Psoas muscle (tissue), 8 donors: ENCODE data around the gene SVOPL. TPM values are rescaled to one million over a fixed set of nuclear protein-coding genes. Genes with fewer than 3 reads are reported as not detected.
"Not testable (repeated sequence)": the region's sequence is repeated elsewhere in the genome, so short reads cannot be mapped to it uniquely, and the experiment has no call there.

Experiments used
- ATAC-seq, 4 donors: fragments of 200-7000 bp; cut with Tn5 transposase; one replicate each; pipeline ENCODE4 v1.9.1; 2020; ENCODE audit warnings: moderate library complexity in 3 of 4, mild to moderate bottlenecking in 2 of 4
- DNase-seq, 2 donors: peaks; one replicate each; pipeline ENCODE4 v3.0.0-alpha.2; 2020
- H3K27ac ChIP-seq: fragments of 200-600 bp; one replicate; pipeline ENCODE4 v1.8.0; 2022
- H3K27me3 ChIP-seq, 3 donors: fragments of 200-600 bp in 1 of 3; one replicate each; pipeline versions ENCODE4 v1.6.1 to v1.8.0; 2013 to 2022; ENCODE audit warnings: low read length in 2 of 3, mild to moderate bottlenecking in 2 of 3, moderate library complexity in 1 of 3; ENCODE audit not compliant: insufficient read depth in 3 of 3
- H3K36me3 ChIP-seq, 2 donors: fragments of 200-600 bp in 1 of 2; one replicate each; pipeline versions ENCODE4 v1.6.1 to v1.8.0; 2013 to 2022; ENCODE audit warnings: low read depth in 1 of 2, mild to moderate bottlenecking in 1 of 2, moderate library complexity in 1 of 2; ENCODE audit not compliant: insufficient read depth in 1 of 2
- H3K4me1 ChIP-seq: fragments of 200-600 bp; one replicate; pipeline ENCODE4 v1.8.0; 2022
- H3K4me3 ChIP-seq: fragments of 200-600 bp; one replicate; pipeline ENCODE4 v1.8.0; 2022; ENCODE audit warnings: mild to moderate bottlenecking
- H3K9me3 ChIP-seq: fragments of 200-600 bp; one replicate; pipeline ENCODE4 v1.8.0; 2022
- WGBS, 3 donors: extraction: QIAGEN DNeasy Blood & Tissue Kit; methylation state at CpG; one replicate each; pipeline versions ENCODE4 v1.1.6 to v1.1.7; 2013; 5-methylcytosine and 5-hydroxymethylcytosine counted together
- intact Hi-C, 2 donors: fragments of 100-400 bp; cut with DNase I; formaldehyde crosslinking; loops; one replicate each; pipeline versions ENCODE4 v1.11.0 to v1.14.2; 2022
- polyA plus RNA-seq, 3 donors: library from polyadenylated mRNA; stranded (reverse); fragments of 200-250 nt; gene quantifications; one replicate each; pipeline ENCODE4 v1.2.3, GENCODE V29; 2013
- total RNA-seq, 4 donors: library from RNA; stranded (reverse); fragmentation: NEBNext Ultra II Directional in 2 of 4; extraction: Animal tissue kit (Norgen Biotek cat#: 25700) in 2 of 4; gene quantifications; one replicate each; pipeline versions ENCODE4 v1.2.1 to v1.2.4, GENCODE V29; 2021 to 2023
- TF ChIP-seq, protein P1 (sequence below): fragments of 200-600 bp; IDR thresholded peaks from one replicate; pipeline ENCODE4 v1.8.0; 2022; ENCODE audit warnings: antibody characterized with exemption
- donor health status: healthy with polysubstance abuse.
- donor health status: DM: no; HTN: no; CAD: no; lungs with moderate emphysema.
- donor health status: Bipolar disorder and iron deficiency.
- donor health status: healthy.
- donor health status: DM: yes; HTN: yes; CAD: no.
- donor health status: DM: no; HTN: no; CAD: no.
- donor health status: DM: no; HTN: no; CAD: no.
- donor health status: DM: yes; HTN: yes; CAD: no.

SVOPL gene
- total and polyA plus RNA-seq, 7 donors, result 0.01 TPM; not detected in 6

GRCh38 chr7:138699661-138700060 is 1.5 kb downstream of the SVOPL start:
- Histone ChIP-seq H3K27ac (no peak overlapping the region), H3K36me3 (no peaks in the 10 kb centered on the region), H3K4me1 (no peaks in the 10 kb centered on the region), H3K27me3 (no peaks in the 10 kb centered on the region), H3K4me3 (no peak overlapping the region), H3K9me3 (no peaks in the 10 kb centered on the region)
- no peak for ATAC-seq
- intact Hi-C loops, result no loop called here
- no peak for DNase-seq
- TF ChIP-seq, protein P1, sequence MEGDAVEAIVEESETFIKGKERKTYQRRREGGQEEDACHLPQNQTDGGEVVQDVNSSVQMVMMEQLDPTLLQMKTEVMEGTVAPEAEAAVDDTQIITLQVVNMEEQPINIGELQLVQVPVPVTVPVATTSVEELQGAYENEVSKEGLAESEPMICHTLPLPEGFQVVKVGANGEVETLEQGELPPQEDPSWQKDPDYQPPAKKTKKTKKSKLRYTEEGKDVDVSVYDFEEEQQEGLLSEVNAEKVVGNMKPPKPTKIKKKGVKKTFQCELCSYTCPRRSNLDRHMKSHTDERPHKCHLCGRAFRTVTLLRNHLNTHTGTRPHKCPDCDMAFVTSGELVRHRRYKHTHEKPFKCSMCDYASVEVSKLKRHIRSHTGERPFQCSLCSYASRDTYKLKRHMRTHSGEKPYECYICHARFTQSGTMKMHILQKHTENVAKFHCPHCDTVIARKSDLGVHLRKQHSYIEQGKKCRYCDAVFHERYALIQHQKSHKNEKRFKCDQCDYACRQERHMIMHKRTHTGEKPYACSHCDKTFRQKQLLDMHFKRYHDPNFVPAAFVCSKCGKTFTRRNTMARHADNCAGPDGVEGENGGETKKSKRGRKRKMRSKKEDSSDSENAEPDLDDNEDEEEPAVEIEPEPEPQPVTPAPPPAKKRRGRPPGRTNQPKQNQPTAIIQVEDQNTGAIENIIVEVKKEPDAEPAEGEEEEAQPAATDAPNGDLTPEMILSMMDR, result no peak
- WGBS, 3 donors, result 82 to 84% (median 83%) methylated on average over 9 of the region's 9 CpGs

- intact Hi-C loops, result no loop called here
- WGBS, 3 donors, result 88 to 93% (median 90%) methylated on average over 7 of the region's 7 CpGs
Measured at GRCh38 chr7:138698281-138698680, 2.9 kb downstream of the SVOPL start.

GRCh38 chr7:138697535-138698182 is 3.5 kb downstream of the SVOPL start:
- Histone ChIP-seq H3K4me3 (no peak overlapping the region), H3K9me3 (no peaks in the 10 kb centered on the region), H3K36me3 (no peaks in the 10 kb centered on the region), H3K27me3 (no peaks in the 10 kb centered on the region), H3K4me1 (no peaks in the 10 kb centered on the region), H3K27ac (no peak overlapping the region)
- TF ChIP-seq, protein P1, result no peak
- no peak for DNase-seq
- ATAC-seq, result no peak
- intact Hi-C loops, result no loop called here
- 59 to 78% (median 77%) methylated on average over 2 of the region's 2 CpGs for WGBS, 3 donors

More at GRCh38 chr7:138698281-138698680, 2.9 kb downstream of the SVOPL start:
- no peaks in the 10 kb centered on the region for H3K36me3 ChIP-seq
- no peak overlapping the region for H3K4me3 ChIP-seq
- no peak overlapping the region for H3K27ac ChIP-seq
- H3K27me3 ChIP-seq, result no peaks in the 10 kb centered on the region
- no peaks in the 10 kb centered on the region for H3K9me3 ChIP-seq
- DNase-seq (no peak), ATAC-seq (no peak)
- H3K4me1 ChIP-seq, result no peaks in the 10 kb centered on the region
- TF ChIP-seq, protein P1, result no peak

GRCh38 chr7:138695776-138696175 is 5.4 kb downstream of the SVOPL start:
- H3K4me3 ChIP-seq, H3K27ac ChIP-seq, H3K9me3 ChIP-seq, H3K27me3 ChIP-seq, H3K36me3 ChIP-seq, intact Hi-C loops, DNase-seq, H3K4me1 ChIP-seq, ATAC-seq: not testable (repeated sequence)
- 89 to 94% (median 91%) methylated on average over 9 of the region's 9 CpGs for WGBS, 3 donors

DNA sequence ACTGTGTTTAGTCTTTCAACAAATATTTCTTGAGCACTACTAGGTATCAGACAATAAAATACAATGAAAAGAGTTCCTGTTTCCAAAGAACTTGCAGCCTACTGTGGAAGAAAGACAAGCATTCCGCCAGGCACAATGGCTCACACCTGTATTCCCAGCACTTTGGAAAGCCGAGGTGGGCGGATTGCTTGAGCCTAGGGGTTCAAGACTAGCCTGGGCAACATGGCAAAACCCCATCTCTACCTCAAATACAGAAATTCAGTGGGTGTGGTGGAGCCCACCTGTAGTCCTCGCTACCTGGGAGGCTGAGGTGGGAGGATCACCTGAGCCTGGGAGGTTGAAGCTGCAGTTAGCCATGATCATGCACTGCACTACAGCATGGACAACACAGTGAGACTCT is 6.1 kb downstream of the SVOPL start:
- no peak for ATAC-seq
- no peak for DNase-seq
- Histone ChIP-seq H3K4me1 (no peaks in the 10 kb centered on the region), H3K4me3 (no peak overlapping the region), H3K36me3 (no peaks in the 10 kb centered on the region), H3K27ac (no peak overlapping the region), H3K27me3 (no peaks in the 10 kb centered on the region), H3K9me3 (no peaks in the 10 kb centered on the region)
- TF ChIP-seq, protein P1, result no peak
- intact Hi-C loops, result no loop called here
- WGBS, 3 donors, result 92 to 94% (median 93%) methylated on average over 4 of the region's 4 CpGs
